ENCODE data around the gene C9orf72. TPM values are rescaled to one million over a fixed set of nuclear protein-coding genes. Genes with fewer than 3 reads are reported as not detected.

Gene C9orf72
- total and polyA plus RNA-seq, 2 of the 8 experiments (the other 6 are each of a cell fraction or from before 2014, with no cell fraction given): 7.2 to 17.5 TPM

- TF ChIP-seq, protein P1, sequence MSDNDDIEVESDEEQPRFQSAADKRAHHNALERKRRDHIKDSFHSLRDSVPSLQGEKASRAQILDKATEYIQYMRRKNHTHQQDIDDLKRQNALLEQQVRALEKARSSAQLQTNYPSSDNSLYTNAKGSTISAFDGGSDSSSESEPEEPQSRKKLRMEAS (IDR thresholded peaks at IDR 0.05): no peak
Observed at GRCh38 chr9:27561685-27562084, 11.6 kb downstream of the C9orf72 start (continued).

DNA sequence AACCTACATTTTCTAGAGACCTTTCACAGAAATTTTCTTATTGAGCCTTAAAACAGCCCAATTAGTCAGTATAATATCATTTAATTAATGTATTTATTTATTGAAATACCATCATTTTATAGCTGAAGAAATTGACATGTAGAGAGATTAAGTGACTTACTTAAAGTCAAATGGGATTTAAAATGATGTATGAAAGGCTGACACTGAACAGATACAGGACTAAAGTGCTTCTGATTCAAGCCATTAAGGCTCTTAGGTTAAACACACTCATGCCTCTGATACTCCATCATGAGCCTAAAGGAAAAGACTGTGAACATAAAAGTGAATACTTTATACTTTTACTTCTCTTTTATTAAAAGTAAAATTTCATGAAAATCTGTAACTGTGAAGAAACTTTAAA, 12.8 kb downstream of the C9orf72 start:
- CTCF ChIA-PET (ENCODE audit: partially characterized antibody): interaction anchor here (0.6 to 0.8 kb wide), 3 partner anchors 14 to 605 kb away, joined by 3 read pairs; no protein-coding TSS in a partner anchor
- peaks cover 2 to 69% (median 16%) of the 10 kb centered on the region in 4 experiments; a peak in 7 of 8 replicates for H3K36me3 ChIP-seq (ENCODE audit: control insufficient read depth in 2 of 4, insufficient read depth in 4 of 4, low read length in 3 of 4)

More for the DNA sequence above, 12.8 kb downstream of the C9orf72 start:
- H3K23me2 ChIP-seq (ENCODE audit: low read depth, low read length): no peaks in the 10 kb centered on the region
- no peak overlapping the region for H2BK12ac ChIP-seq (ENCODE audit: low read depth, low read length)
- no peak for FAIRE-seq
- H4K8ac ChIP-seq (ENCODE audit: extremely low read depth, insufficient read depth, low read length): no peak overlapping the region
- no peak overlapping the region for H2AK5ac ChIP-seq (ENCODE audit: low read depth, low read length)
- no peak overlapping the region for H3K4me3 ChIP-seq (ENCODE audit: extremely low read depth in 1 of 4, insufficient read depth in 2 of 4, low read depth in 3 of 4, low read length in 4 of 4)
- H3K4me1 ChIP-seq (replicated peaks in 1 of 4; ENCODE audit: control insufficient read depth in 3 of 4, insufficient read depth in 4 of 4, low read length in 3 of 4): no peaks in the 10 kb centered on the region
- no peaks in the 10 kb centered on the region for H3K9me3 ChIP-seq (ENCODE audit: insufficient read depth in 2 of 2, low read depth in 1 of 2, low read length in 1 of 2)
- no peak overlapping the region for H3K56ac ChIP-seq (replicated peaks; ENCODE audit: insufficient read length, low read depth, low read length)
- H4K20me1 ChIP-seq (replicated peaks in 1 of 2; ENCODE audit: control insufficient read depth in 1 of 2, insufficient read depth in 2 of 2, low read length in 2 of 2): no peaks in the 10 kb centered on the region
- H3K18ac ChIP-seq (ENCODE audit: extremely low read depth, low read length): no peak overlapping the region
- H3K79me1 ChIP-seq (ENCODE audit: low read depth, low read length): no peaks in the 10 kb centered on the region
- H3K14ac ChIP-seq (ENCODE audit: insufficient read length): no peak overlapping the region
- no peak overlapping the region for H2BK5ac ChIP-seq (ENCODE audit: low read depth, low read length)
- POLR2A ChIA-PET (ENCODE audit: partially characterized antibody): no interaction called here
- H2BK15ac ChIP-seq (ENCODE audit: low read length): no peak overlapping the region
- no peak overlapping the region for H2BK120ac ChIP-seq (replicated peaks; ENCODE audit: low read depth, low read length)
- no peak overlapping the region for H2BK20ac ChIP-seq (ENCODE audit: low read length)
- H2AFZ ChIP-seq (ENCODE audit: low read length): no peak overlapping the region
- no peak overlapping the region for H3K4ac ChIP-seq (replicated peaks; ENCODE audit: insufficient read length, low read depth, low read length)
- H3K9ac ChIP-seq (replicated peaks in 1 of 4; ENCODE audit: extremely low read depth in 1 of 4, low read depth in 3 of 4, low read length in 3 of 4): no peak overlapping the region
- no peaks in the 10 kb centered on the region for H3K79me2 ChIP-seq (ENCODE audit: control insufficient read depth in 1 of 2, insufficient read depth in 2 of 2, low read length in 2 of 2)
- H3K23ac ChIP-seq (ENCODE audit: insufficient read length): no peak overlapping the region
- TF ChIP-seq RBBP5 (IDR thresholded peaks at IDR 0.05; ENCODE audit: borderline replicate concordance, low read depth, low read length) (no peak), CREB1 (IDR thresholded peaks at IDR 0.05) (no peak)
- H3K27ac ChIP-seq (ENCODE audit: low read depth, low read length): no peak overlapping the region
- no peak overlapping the region for H3K4me2 ChIP-seq (ENCODE audit: insufficient read depth in 1 of 2, low read depth in 2 of 2, low read length in 2 of 2)
- no peak overlapping the region for H4K5ac ChIP-seq (ENCODE audit: insufficient read length, low read depth, low read length)
- no peak overlapping the region for H4K91ac ChIP-seq (replicated peaks; ENCODE audit: insufficient read length, low read length)
- DNase-seq (ENCODE audit: low read depth in 1 of 2, low spot score in 2 of 2): no peak
- H3K27me3 ChIP-seq (replicated peaks in 1 of 4; ENCODE audit: control insufficient read depth in 3 of 4, extremely low read depth in 1 of 4, insufficient read depth in 3 of 4, low read length in 3 of 4): no peaks in the 10 kb centered on the region
